Smooth muscle cell (in vitro differentiated cells): ENCODE measurements around the gene UPK2. TPM values are rescaled to one million over a fixed set of nuclear protein-coding genes. Genes with fewer than 3 reads are reported as not detected.
A peak's percentile ranks its signal among the peaks of the same experiment; 100 is the strongest.

Source experiments
- DNase-seq: peaks from one replicate; lab custom pipeline; 2025; ENCODE audit not compliant: unreplicated experiment; lab: John Stamatoyannopoulos, UW
- H2AFZ ChIP-seq: fragments of 200-600 bp; sonication (generic); 2 replicates; pipeline ENCODE4 v1.6.0; 2016; ENCODE audit warnings: antibody characterized with exemption, low read depth, mild to moderate bottlenecking
- H3F3A ChIP-seq: fragments of 200-600 bp; sonication (generic); 2 replicates; pipeline ENCODE4 v1.6.0; 2017; ENCODE audit warnings: antibody characterized with exemption, low read depth
- H3K27ac ChIP-seq: fragments of 200-600 bp; sonication (generic); 2 replicates; pipeline ENCODE4 v1.5.1; 2016; ENCODE audit warnings: low read depth, mild to moderate bottlenecking
- H3K27me3 ChIP-seq: fragments of 200-600 bp; sonication (generic); 2 replicates; pipeline ENCODE4 v1.6.1; 2016; ENCODE audit warnings: low read depth, mild to moderate bottlenecking
- H3K36me3 ChIP-seq: fragments of 200-600 bp; sonication (generic); 2 replicates; pipeline ENCODE4 v1.5.1; 2016; ENCODE audit warnings: low read depth
- H3K4me1 ChIP-seq: fragments of 200-600 bp; sonication (generic); 2 replicates; pipeline ENCODE4 v1.5.1; 2016; ENCODE audit warnings: low read depth
- H3K4me2 ChIP-seq: fragments of 200-600 bp; sonication (generic); 2 replicates; pipeline ENCODE4 v1.6.0; 2016; ENCODE audit warnings: mild to moderate bottlenecking
- H3K4me3 ChIP-seq: fragments of 200-600 bp; sonication (generic); 2 replicates; pipeline ENCODE4 v1.5.1; 2016; ENCODE audit warnings: mild to moderate bottlenecking
- H3K79me2 ChIP-seq: fragments of 200-600 bp; sonication (generic); 2 replicates; pipeline ENCODE4 v1.6.0; 2016; ENCODE audit warnings: low read depth, mild to moderate bottlenecking
- H3K9ac ChIP-seq: fragments of 200-600 bp; sonication (generic); 2 replicates; pipeline ENCODE4 v1.6.0; 2016; ENCODE audit warnings: low read depth
- H3K9me3 ChIP-seq: fragments of 200-600 bp; sonication (generic); replicated peaks from 2 replicates; pipeline ENCODE4 v1.5.1; 2016; ENCODE audit warnings: low read depth
- H4K20me1 ChIP-seq: fragments of 200-600 bp; sonication (generic); 2 replicates; pipeline ENCODE4 v1.6.0; 2016; ENCODE audit warnings: low read depth
- CTCF ChIP-seq: fragments of 200-600 bp; sonication (generic); IDR thresholded peaks from 2 replicates; pipeline ENCODE4 v1.5.1; 2017; ENCODE audit warnings: borderline replicate concordance, mild to moderate bottlenecking, antibody characterized with exemption; ENCODE audit not compliant: insufficient read depth, poor library complexity, severe bottlenecking
- WGBS: methylation state at CpG from one replicate; pipeline ENCODE4 v1.1.7; 2016; ENCODE audit warnings: low lambda C conversion rate; 5-methylcytosine and 5-hydroxymethylcytosine counted together
- polyA plus RNA-seq: library from polyadenylated mRNA; unstranded; fragments of >200 nt; fragmentation: Nextera tagmentation; extraction: Ambion mirVana; gene quantifications from 2 replicates; pipeline ENCODE4 v1.2.1, GENCODE V29; 2016
- total RNA-seq: library from RNA; depleted of rRNA; stranded (reverse); fragments of >200 nt; gene quantifications from 2 replicates; pipeline ENCODE4 v1.2.3, GENCODE V29; 2014

UPK2 gene
- total and polyA plus RNA-seq, 2 experiments from 2014 or later, result 1.4 TPM; not detected in 1

GRCh38 chr11:118928101-118928869 is 27.8 kb upstream of the UPK2 start:
- Histone ChIP-seq H3K79me2 (peaks cover 21% of the 10 kb centered on the region), H3F3A (peaks cover 3% of the 10 kb centered on the region), H3K27ac (peak overlapping the region; percentile 85), H3K4me2 (peak overlapping the region; percentile 89), H3K36me3 (no peaks in the 10 kb centered on the region), H3K9ac (peak overlapping the region; percentile 78), H2AFZ (peak overlapping the region; percentile 85), H4K20me1 (peaks cover 20% of the 10 kb centered on the region), H3K4me3 (peak overlapping the region; percentile 69), H3K4me1 (peaks cover 16% of the 10 kb centered on the region), H3K27me3 (no peaks in the 10 kb centered on the region), H3K9me3 (no peaks in the 10 kb centered on the region)
- DNase-seq, result peak; percentile 92
- TF ChIP-seq CTCF, result peak; percentile 77
- WGBS, result under 1% methylated on average over 31 of the region's 32 CpGs

- H3K4me3 ChIP-seq, result peak overlapping the region; percentile 69
- H3K4me1 ChIP-seq, result peaks cover 9% of the 10 kb centered on the region
- DNase-seq, result peak; percentile 87
- WGBS, result 3% methylated on average over 18 of the region's 26 CpGs
- H2AFZ ChIP-seq, result peak overlapping the region; percentile 85
- peaks cover 14% of the 10 kb centered on the region for H3K79me2 ChIP-seq
- H3K36me3 ChIP-seq, result no peaks in the 10 kb centered on the region
- no peaks in the 10 kb centered on the region for H3K9me3 ChIP-seq
- H3K4me2 ChIP-seq, result peak overlapping the region; percentile 89
- H3K27ac ChIP-seq, result peak overlapping the region; percentile 85
- peaks cover 10% of the 10 kb centered on the region for H3F3A ChIP-seq
- H3K27me3 ChIP-seq, result no peaks in the 10 kb centered on the region
- H4K20me1 ChIP-seq, result peaks cover 13% of the 10 kb centered on the region
- peak overlapping the region; percentile 33 for H3K9ac ChIP-seq
- TF ChIP-seq CTCF, result peak; percentile 7
Observed at GRCh38 chr11:118928870-118929500, 27.1 kb upstream of the UPK2 start.

- Histone ChIP-seq H3K9me3 (no peaks in the 10 kb centered on the region), H3K27ac (peak overlapping the region; percentile 85), H3K4me2 (peak overlapping the region; percentile 89), H3K4me1 (peaks cover 9% of the 10 kb centered on the region), H3F3A (peaks cover 10% of the 10 kb centered on the region), H4K20me1 (peaks cover 6% of the 10 kb centered on the region), H3K79me2 (peaks cover 8% of the 10 kb centered on the region), H3K27me3 (no peaks in the 10 kb centered on the region), H2AFZ (peak overlapping the region; percentile 35), H3K9ac (peak overlapping the region; percentile 29), H3K36me3 (no peaks in the 10 kb centered on the region), H3K4me3 (peak overlapping the region; percentile 69)
- WGBS, result 4% methylated on average over 5 of the region's 26 CpGs
- peak; percentile 87 for DNase-seq
- no peak for TF ChIP-seq CTCF
Observed at GRCh38 chr11:118929501-118930093, 26.5 kb upstream of the UPK2 start.
